Immature natural killer cell (primary cell): ENCODE measurements around the gene HSF2. TPM values are rescaled to one million over a fixed set of nuclear protein-coding genes. Genes with fewer than 3 reads are reported as not detected.
A peak's percentile ranks its signal among the peaks of the same experiment; 100 is the strongest.
"Not testable (repeated sequence)": the region's sequence is repeated elsewhere in the genome, so short reads cannot be mapped to it uniquely, and the experiment has no call there.

Source experiments
- DNase-seq, 3 donors: peaks; one replicate each; pipeline ENCODE4 v3.0.0; 2022; ENCODE audit warnings: mixed read lengths in 1 of 3
- H3K27ac Mint-ChIP-seq, 6 donors: one replicate each; pipeline ENCODE4 v1.8.0; 2020; ENCODE audit warnings: mixed read lengths in 6 of 6, mild to moderate bottlenecking in 5 of 6, inconsistent platforms in 4 of 6, moderate library complexity in 3 of 6
- H3K27me3 Mint-ChIP-seq, 3 donors: one replicate each; pipeline ENCODE4 v1.8.0; 2020 to 2021; ENCODE audit warnings: low read depth in 3 of 3, mild to moderate bottlenecking in 3 of 3, mixed read lengths in 3 of 3, moderate library complexity in 3 of 3, inconsistent platforms in 1 of 3
- H3K36me3 Mint-ChIP-seq, 3 donors: one replicate each; pipeline ENCODE4 v1.8.0; 2020; ENCODE audit warnings: mixed read lengths in 3 of 3, inconsistent platforms in 2 of 3, mild to moderate bottlenecking in 2 of 3
- H3K4me1 Mint-ChIP-seq, 2 donors: one replicate each; pipeline ENCODE4 v1.8.0; 2020; ENCODE audit warnings: inconsistent platforms in 2 of 2, mild to moderate bottlenecking in 2 of 2, mixed read lengths in 2 of 2, moderate library complexity in 1 of 2
- H3K4me3 Mint-ChIP-seq, 5 donors: one replicate each; pipeline ENCODE4 v1.8.0; 2020; ENCODE audit warnings: mild to moderate bottlenecking in 5 of 5, mixed read lengths in 5 of 5, inconsistent platforms in 3 of 5, moderate library complexity in 3 of 5
- H3K9me3 Mint-ChIP-seq, 6 donors: one replicate each; pipeline ENCODE4 v1.8.0; 2020; ENCODE audit warnings: mild to moderate bottlenecking in 6 of 6, mixed read lengths in 6 of 6, inconsistent platforms in 4 of 6, moderate library complexity in 3 of 6
- polyA plus RNA-seq, 3 donors: library from polyadenylated mRNA; unstranded; fragments of 300-500 nt; fragmentation: Illumina TruSeq; gene quantifications; one replicate each; pipeline ENCODE4 v1.2.3, GENCODE V29; 2021

The HSF2 gene
- polyA plus RNA-seq, 3 donors from 2014 or later: 5.3 to 12.2 (median 11.6) TPM

GRCh38 chr6:122445274-122445673 lies 45.8 kb downstream of the HSF2 start:
- Mint-ChIP-seq H3K27me3 (peaks cover 0 to 2% (median 0%) of the 10 kb centered on the region in 3 donors), H3K4me3 (no peak overlapping the region), H3K9me3 (no peaks in the 10 kb centered on the region), H3K27ac (peak overlapping the region in 1 of 6 donors; percentile 36), H3K4me1 (peaks cover 2 to 31% of the 10 kb centered on the region in 2 donors), H3K36me3 (peaks cover 10 to 47% (median 34%) of the 10 kb centered on the region in 3 donors)
- no peak for DNase-seq

- Mint-ChIP-seq H3K27me3 (peaks cover 0 to 4% (median 0%) of the 10 kb centered on the region in 3 donors), H3K27ac (peak overlapping the region in 2 of 6 donors; percentile 14 to 35), H3K4me3 (no peak overlapping the region), H3K36me3 (peaks cover 17 to 51% (median 33%) of the 10 kb centered on the region in 3 donors), H3K9me3 (no peaks in the 10 kb centered on the region), H3K4me1 (peaks cover 2 to 31% of the 10 kb centered on the region in 2 donors)
- no peak for DNase-seq
These were observed 49.6 kb downstream of the HSF2 start for GRCh38 chr6:122449069-122449468.

GRCh38 chr6:122452509-122452908 lies 53.1 kb downstream of the HSF2 start:
- Mint-ChIP-seq H3K4me3 (no peak overlapping the region), H3K27ac (no peak overlapping the region), H3K36me3 (peaks cover 12 to 54% (median 21%) of the 10 kb centered on the region in 3 donors), H3K9me3 (no peaks in the 10 kb centered on the region), H3K27me3 (peaks cover 0 to 3% (median 0%) of the 10 kb centered on the region in 3 donors), H3K4me1 (peaks cover 13 to 45% of the 10 kb centered on the region in 2 donors)
- DNase-seq: no peak

- H3K4me3 Mint-ChIP-seq: no peak overlapping the region
- H3K4me1 Mint-ChIP-seq: peaks cover 33 to 62% of the 10 kb centered on the region in 2 donors
- peaks cover 0 to 3% (median 0%) of the 10 kb centered on the region in 3 donors for H3K27me3 Mint-ChIP-seq
- peak overlapping the region in 2 of 6 donors; percentile 4 to 39 for H3K27ac Mint-ChIP-seq
- DNase-seq: no peak
- peaks cover 7 to 48% (median 17%) of the 10 kb centered on the region in 3 donors for H3K36me3 Mint-ChIP-seq
- H3K9me3 Mint-ChIP-seq: no peaks in the 10 kb centered on the region
These were observed 55.2 kb downstream of the HSF2 start for GRCh38 chr6:122454673-122455072.

GRCh38 chr6:122455116-122455515 lies 55.7 kb downstream of the HSF2 start:
- Mint-ChIP-seq H3K36me3 (peaks cover 7 to 47% (median 16%) of the 10 kb centered on the region in 3 donors), H3K27ac (peak overlapping the region in 2 of 6 donors; percentile 4 to 39), H3K4me1 (peaks cover 37 to 66% of the 10 kb centered on the region in 2 donors)
- H3K27me3 Mint-ChIP-seq, DNase-seq, H3K9me3 Mint-ChIP-seq, H3K4me3 Mint-ChIP-seq: not testable (repeated sequence)

GRCh38 chr6:122458087-122458486 lies 58.6 kb downstream of the HSF2 start:
- H3K36me3 Mint-ChIP-seq: peaks cover 4 to 37% (median 6%) of the 10 kb centered on the region in 3 donors

GRCh38 chr6:122459240-122459639 lies 59.8 kb downstream of the HSF2 start:
- Mint-ChIP-seq H3K9me3 (no peaks in the 10 kb centered on the region), H3K4me1 (peaks cover 77 to 98% of the 10 kb centered on the region in 2 donors), H3K4me3 (peak overlapping the region in 4 of 5 donors; percentile 15 to 48 (median 35)), H3K27me3 (no peaks in the 10 kb centered on the region), H3K36me3 (peaks cover 0 to 32% (median 6%) of the 10 kb centered on the region in 3 donors), H3K27ac (peak overlapping the region in 5 of 6 donors; percentile 20 to 63 (median 27))
- no peak for DNase-seq

More at GRCh38 chr6:122458087-122458486, 58.6 kb downstream of the HSF2 start:
- H3K9me3 Mint-ChIP-seq: no peaks in the 10 kb centered on the region
- H3K4me3 Mint-ChIP-seq: peak overlapping the region in 2 of 5 donors; percentile 18 to 46
- no peaks in the 10 kb centered on the region for H3K27me3 Mint-ChIP-seq
- peak overlapping the region in 3 of 6 donors; percentile 23 to 78 (median 27) for H3K27ac Mint-ChIP-seq
- H3K4me1 Mint-ChIP-seq: peaks cover 65 to 90% of the 10 kb centered on the region in 2 donors
- no peak for DNase-seq

GRCh38 chr6:122459865-122460416 lies 60.5 kb downstream of the HSF2 start:
- H3K9me3 Mint-ChIP-seq, DNase-seq, H3K27me3 Mint-ChIP-seq: not testable (repeated sequence)
- Mint-ChIP-seq H3K36me3 (peaks cover 0 to 25% (median 2%) of the 10 kb centered on the region in 3 donors), H3K4me3 (peak overlapping the region in 2 of 5 donors; percentile 3 to 56), H3K4me1 (peaks cover 82 to 98% of the 10 kb centered on the region in 2 donors), H3K27ac (peak overlapping the region in 2 of 6 donors; percentile 27 to 63)

- H3K4me3 Mint-ChIP-seq: peak overlapping the region; percentile 0 to 45 (median 16)
These were observed 62.4 kb downstream of the HSF2 start for GRCh38 chr6:122461885-122462284.

GRCh38 chr6:122471107-122472021 lies 71.9 kb downstream of the HSF2 start, which contains the start of gene SERINC1:
Gene SERINC1 (minus strand): TSS chr6:122471807. CDS start chr6:122471737, 70 bp downstream.
- Mint-ChIP-seq H3K4me1 (peaks cover 47 to 61% of the 10 kb centered on the region in 2 donors), H3K27ac (peak within 1 kb of the TSS; percentile 98 to 100 (median 99)), H3K9me3 (no peaks in the 10 kb centered on the region), H3K4me3 (peak within 1 kb of the TSS; percentile 97 to 100 (median 100)), H3K36me3 (peaks cover 0 to 4% (median 0%) of the 10 kb centered on the region in 3 donors), H3K27me3 (peaks cover 7 to 16% (median 11%) of the 10 kb centered on the region in 3 donors)
- DNase-seq: peak; percentile 88 to 93 (median 89)

More at GRCh38 chr6:122461885-122462284, 62.4 kb downstream of the HSF2 start:
- no peaks in the 10 kb centered on the region for H3K27me3 Mint-ChIP-seq
- no peaks in the 10 kb centered on the region for H3K9me3 Mint-ChIP-seq
- peaks cover 90 to 100% of the 10 kb centered on the region in 2 donors for H3K4me1 Mint-ChIP-seq
- H3K36me3 Mint-ChIP-seq: peaks cover 0 to 18% (median 2%) of the 10 kb centered on the region in 3 donors
- DNase-seq: no peak
- H3K27ac Mint-ChIP-seq: peak overlapping the region in 3 of 6 donors; percentile 8 to 68 (median 12)

GRCh38 chr6:122472022-122472340 lies 72.5 kb downstream of the HSF2 start:
- Mint-ChIP-seq H3K4me3 (peak overlapping the region; percentile 97 to 100 (median 100)), H3K27me3 (peaks cover 7 to 16% (median 11%) of the 10 kb centered on the region in 3 donors), H3K27ac (peak overlapping the region; percentile 98 to 100 (median 99)), H3K36me3 (peaks cover 0 to 1% (median 0%) of the 10 kb centered on the region in 3 donors), H3K9me3 (no peaks in the 10 kb centered on the region), H3K4me1 (peaks cover 41 to 55% of the 10 kb centered on the region in 2 donors)
- no peak for DNase-seq

- no peaks in the 10 kb centered on the region for H3K36me3 Mint-ChIP-seq
- peak in 1 of 3 donors; percentile 21 for DNase-seq
- H3K27ac Mint-ChIP-seq: no peak overlapping the region
- H3K9me3 Mint-ChIP-seq: no peaks in the 10 kb centered on the region
- H3K4me1 Mint-ChIP-seq: peaks cover 5 to 13% of the 10 kb centered on the region in 2 donors
- no peak overlapping the region for H3K4me3 Mint-ChIP-seq
- H3K27me3 Mint-ChIP-seq: peaks cover 6 to 12% (median 11%) of the 10 kb centered on the region in 3 donors
These were observed 76.7 kb downstream of the HSF2 start for GRCh38 chr6:122476131-122476530.

GRCh38 chr6:122482750-122483080 lies 83.3 kb downstream of the HSF2 start:
- H3K4me1 Mint-ChIP-seq: no peaks in the 10 kb centered on the region
- no peaks in the 10 kb centered on the region for H3K9me3 Mint-ChIP-seq

More at GRCh38 chr6:122482750-122483080, 83.3 kb downstream of the HSF2 start:
- Mint-ChIP-seq H3K4me3 (no peak overlapping the region), H3K36me3 (no peaks in the 10 kb centered on the region), H3K27me3 (no peaks in the 10 kb centered on the region), H3K27ac (no peak overlapping the region)
- DNase-seq: no peak
